ENCODE results near the gene NPR1.
"Not testable (repeated sequence)": the region's sequence is repeated elsewhere in the genome, so short reads cannot be mapped to it uniquely, and the experiment has no call there.

Gene NPR1

DNA sequence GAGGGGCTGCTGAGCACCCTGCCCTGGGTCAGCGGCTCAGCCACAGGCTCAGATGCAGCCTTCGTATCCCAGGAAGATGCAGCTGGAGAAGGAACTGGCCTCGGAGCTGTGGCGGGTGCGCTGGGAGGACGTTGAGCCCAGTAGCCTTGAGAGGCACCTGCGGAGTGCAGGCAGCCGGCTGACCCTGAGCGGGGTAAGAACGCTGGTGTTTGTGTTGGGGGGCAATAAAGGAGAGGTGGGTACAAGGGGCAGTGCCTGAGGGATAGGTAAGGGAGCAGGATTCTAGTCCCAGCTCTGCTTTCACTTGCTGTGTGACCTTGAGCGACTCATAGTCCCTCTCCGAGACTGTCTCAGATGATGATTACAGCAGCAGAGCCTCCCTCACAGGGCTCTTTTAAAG, 6.4 kb downstream of the NPR1 start:
- no peak for DNase-seq

GRCh38 chr1:153685544-153686340, 7.3 kb downstream of the NPR1 start:
- DNase-seq, result no peak

DNA sequence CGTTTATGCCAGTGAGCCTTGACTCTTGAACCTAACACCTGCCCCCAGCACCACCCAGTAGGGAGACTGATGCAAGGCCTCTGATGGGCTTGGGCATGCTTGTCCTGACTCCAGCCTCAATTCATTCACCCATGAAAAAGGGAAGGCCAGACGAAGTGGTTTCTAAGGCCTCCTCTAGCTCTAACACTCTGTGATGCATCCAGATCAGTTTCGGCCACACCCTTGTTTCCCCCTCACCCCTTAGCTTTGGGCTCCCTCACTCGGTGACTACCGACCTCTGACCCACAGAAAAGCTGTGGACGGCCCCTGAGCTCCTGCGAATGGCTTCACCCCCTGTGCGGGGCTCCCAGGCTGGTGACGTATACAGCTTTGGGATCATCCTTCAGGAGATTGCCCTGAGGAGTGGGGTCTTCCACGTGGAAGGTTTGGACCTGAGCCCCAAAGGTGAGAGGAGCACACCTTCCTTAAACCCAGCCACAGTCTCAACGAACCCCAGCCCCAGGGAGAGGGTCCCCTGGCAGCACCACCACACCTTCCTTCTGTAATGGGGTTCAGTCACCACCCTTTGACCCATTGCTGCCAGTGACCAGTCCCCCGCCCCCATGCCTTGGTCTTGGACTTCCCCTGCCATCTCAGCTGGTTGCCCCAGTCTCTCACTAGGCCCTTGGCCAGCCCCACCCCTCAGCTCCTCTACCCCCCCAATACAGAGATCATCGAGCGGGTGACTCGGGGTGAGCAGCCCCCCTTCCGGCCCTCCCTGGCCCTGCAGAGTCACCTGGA, 9.0 kb downstream of the NPR1 start:
- no peak for DNase-seq

DNA sequence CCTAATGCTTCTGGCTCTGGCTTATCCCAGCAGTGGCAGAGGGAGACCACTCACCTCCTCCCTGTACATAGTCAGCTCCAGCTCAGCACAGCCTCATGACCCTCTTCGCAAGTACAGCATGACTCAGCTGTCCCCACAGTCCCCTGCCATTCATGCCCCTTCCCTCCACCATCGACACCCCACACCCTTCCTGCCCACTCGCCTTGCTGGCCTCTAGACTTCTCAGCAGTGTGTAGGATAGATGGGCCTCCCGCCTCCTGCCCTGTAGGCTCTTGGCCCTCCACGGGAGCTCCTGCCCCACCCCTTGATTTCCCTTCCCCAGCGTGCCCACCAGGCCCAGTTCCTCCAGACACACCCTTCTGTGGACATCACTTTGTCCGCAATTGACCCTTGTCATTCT, 9.8 kb downstream of the NPR1 start:
- no peak for DNase-seq

DNA sequence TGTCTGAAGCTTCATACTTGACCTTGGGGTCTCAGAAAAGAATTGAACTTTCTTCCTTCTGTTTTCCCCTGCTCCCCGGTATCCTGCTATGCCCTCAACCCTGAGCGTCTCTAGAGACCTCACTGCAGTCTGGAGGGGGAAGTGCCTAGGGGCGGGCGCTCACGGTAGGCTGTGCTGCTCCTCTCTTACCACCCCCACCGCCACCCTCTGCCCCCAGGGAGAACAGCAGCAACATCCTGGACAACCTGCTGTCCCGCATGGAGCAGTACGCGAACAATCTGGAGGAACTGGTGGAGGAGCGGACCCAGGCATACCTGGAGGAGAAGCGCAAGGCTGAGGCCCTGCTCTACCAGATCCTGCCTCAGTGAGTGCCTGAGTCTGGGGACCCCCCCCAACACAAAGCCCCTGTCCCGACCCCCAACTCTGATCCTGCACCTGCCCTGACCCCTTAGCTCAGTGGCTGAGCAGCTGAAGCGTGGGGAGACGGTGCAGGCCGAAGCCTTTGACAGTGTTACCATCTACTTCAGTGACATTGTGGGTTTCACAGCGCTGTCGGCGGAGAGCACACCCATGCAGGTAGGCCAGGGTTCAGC, 10.3 kb downstream of the NPR1 start:
- DNase-seq, result no peak

DNA sequence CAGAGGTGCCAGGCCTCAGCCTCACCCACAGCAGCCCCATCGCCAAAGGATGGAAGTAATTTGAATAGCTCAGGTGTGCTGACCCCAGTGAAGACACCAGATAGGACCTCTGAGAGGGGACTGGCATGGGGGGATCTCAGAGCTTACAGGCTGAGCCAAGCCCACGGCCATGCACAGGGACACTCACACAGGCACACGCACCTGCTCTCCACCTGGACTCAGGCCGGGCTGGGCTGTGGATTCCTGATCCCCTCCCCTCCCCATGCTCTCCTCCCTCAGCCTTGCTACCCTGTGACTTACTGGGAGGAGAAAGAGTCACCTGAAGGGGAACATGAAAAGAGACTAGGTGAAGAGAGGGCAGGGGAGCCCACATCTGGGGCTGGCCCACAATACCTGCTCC, 15.0 kb downstream of the NPR1 start:
- no peak for DNase-seq

DNA sequence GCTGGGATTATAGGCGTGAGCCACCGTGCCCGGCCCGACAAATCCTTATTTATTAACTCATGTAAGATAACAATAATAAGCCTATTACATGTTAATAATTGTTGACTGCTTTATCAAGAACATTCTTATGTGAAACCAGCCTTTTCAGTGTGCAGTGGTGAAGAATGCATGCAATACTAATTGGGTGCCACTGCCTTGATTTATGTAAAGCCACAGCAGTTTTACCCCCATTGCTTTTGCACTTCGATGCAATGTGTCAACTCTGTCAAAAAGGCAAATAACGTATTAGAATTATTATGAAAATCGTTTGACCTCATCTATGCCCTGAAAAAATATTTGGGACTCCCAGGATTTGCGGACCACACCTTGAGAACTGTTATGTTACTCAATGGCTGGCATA, 18.3 kb downstream of the NPR1 start:
- no peak for DNase-seq

DNA sequence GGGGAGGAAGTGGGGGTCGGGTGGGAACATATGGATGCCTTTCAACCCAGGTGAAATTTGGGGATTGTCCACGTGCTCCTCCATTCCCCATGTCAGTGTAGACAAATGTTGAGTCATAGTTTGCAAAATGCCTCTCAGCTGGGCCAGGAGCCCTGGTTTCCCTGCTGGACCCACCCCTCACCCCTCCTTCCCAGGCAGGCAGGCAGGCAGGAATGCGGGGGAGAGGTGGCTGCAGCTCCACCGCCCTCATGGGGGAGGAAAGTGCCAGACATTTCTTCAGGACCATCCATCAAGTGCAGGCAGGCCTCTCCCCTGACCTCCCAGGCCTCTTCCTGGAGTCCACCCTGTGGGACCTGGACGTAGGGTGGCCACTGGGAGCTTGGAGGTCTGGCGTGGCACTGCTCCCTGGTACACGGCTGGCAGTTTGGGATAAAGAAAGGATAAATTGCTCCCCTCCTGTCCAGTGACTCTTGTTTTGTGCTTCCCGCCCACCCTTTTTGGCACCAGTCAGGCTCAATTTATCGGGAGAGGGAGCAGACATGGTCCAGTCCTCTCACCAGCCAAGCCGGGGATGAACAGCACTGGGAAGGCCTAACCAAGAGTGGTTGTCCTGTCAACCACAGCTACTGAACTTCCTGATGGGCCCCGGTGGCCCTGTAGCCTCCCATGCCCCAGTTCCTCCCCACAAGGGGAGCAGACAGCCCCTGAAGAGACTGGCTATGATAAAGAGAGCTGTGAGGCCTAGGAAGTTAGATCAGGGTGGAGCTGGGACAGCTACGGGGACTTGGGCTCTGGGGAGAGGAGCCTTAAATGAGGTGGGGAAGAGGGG, 18.9 kb downstream of the NPR1 start:
- no peak for DNase-seq

DNA sequence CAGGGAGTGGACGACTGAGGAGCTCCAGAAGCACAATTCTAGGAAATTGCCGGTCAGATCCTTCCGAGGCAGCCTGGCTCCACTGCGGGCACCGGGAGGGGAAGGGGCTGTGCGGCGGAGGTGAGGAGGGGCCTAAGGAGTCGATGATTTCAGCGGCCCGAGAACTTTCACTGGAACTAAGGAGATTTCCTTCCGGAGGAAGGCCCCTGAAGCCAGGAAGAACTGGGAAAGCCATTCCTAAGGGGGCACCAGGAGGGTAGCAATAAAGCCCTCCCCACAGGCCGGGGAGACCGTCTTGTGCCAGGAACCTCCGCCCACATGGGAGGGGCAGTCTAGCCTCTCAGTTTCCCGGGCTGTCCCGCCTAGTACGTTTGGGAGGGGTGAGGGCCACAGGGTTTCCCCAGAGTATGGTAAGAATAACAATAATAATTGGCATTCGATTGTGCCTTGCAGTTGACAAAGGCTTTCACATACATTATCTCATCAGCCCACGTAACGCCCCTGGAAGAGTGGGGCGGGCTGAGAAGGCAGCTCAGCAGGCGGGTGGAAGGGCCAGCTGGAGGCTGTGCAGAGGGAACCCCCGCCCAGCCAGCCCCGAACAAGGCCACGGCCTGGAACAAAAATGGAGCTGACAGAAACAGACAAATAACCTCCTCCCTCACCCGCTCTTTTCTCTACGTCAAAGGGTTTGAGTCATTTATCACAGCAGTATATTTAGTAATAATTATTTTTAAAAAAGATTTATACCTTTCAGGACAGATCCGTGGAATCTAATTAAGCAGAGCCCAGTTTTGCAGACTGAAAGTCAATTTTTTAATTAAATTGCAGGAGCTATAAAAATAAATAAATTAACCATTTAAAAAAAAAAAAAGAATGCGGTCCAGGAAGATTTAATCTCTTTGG, 19.8 kb downstream of the NPR1 start:
- no peak for DNase-seq

DNA sequence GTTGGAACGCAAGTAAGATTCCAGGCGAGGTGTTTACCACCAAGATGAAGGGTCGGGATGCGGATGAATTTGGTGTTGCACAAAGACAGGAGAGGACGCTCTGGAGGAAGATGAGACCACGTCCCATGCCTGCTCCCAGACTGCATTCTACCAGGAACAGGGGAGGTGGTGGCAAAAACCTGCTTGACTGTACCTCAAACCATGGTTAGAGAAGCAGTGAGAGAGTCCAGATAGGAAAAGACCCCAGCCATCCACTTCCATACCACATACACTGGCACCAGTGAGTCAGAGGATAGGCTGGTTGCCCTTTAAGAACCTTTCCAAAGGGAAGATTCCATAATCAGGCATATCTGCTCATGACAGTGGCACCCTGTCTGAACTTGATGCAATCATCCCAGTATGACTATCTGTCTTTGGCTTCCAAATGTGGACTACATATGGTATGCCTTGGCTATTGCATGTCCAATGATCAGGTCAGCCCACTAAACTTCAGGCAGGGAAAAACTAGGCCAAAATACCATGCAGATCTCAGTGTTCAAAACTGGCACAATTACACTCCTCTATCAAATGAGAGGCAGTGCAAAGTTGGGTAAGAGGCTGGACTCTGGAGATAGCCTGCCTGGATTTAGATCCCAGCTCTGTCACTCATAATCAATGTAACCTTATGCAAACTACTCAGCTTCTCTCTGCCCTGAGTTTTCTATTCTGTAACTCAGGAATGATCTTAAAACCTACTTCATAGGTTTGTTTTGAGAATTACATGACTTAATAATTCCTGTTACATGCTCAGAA, 20.6 kb downstream of the NPR1 start:
- no peak for DNase-seq

- DNase-seq, result no peak
Measured at GRCh38 chr1:153699768-153700167, 21.3 kb downstream of the NPR1 start.

DNA sequence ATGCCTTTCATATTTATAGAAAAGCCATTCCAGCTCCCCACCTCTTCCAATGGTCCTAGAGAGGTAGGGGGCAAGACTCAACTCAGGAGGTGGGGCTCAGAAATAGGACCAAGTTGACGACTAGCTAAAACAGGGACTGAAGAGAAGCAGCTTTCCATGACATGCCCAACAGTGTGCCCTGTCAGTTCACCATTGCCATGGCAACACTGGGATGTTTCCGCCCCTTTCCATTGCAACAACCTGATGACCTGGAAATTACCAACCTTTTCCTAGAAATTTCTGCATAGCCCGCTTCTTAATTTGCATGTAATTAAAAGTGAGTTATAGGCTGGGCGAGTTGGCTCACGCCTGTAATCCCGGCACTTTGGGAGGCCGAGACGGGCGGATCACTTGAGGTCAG, 27.0 kb downstream of the NPR1 start:
- DNase-seq, result no peak

- DNase-seq, result no peak
Measured at GRCh38 chr1:153711026-153711425, 32.5 kb downstream of the NPR1 start.

GRCh38 chr1:153716211-153716610, 37.7 kb downstream of the NPR1 start:
- not testable (repeated sequence) for DNase-seq

DNA sequence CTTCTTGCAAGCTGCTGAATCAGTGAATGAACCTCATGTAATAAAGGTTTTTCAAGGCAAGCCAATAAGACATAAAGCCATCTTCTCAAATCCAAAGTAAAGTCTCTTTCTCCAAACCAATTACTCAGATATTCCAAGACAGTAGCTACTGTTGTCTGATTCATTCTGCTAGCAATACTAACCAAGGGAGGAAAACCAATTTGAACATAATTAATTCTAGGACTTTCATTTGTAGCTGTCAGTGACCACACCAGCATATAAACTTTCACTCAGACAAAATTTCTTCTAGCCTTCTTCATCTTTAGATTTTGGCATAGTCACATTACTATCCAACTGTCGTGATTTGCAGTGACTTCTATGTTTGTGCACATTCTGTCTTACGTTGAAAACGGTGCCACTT, 38.8 kb downstream of the NPR1 start:
- DNase-seq, result no peak

DNA sequence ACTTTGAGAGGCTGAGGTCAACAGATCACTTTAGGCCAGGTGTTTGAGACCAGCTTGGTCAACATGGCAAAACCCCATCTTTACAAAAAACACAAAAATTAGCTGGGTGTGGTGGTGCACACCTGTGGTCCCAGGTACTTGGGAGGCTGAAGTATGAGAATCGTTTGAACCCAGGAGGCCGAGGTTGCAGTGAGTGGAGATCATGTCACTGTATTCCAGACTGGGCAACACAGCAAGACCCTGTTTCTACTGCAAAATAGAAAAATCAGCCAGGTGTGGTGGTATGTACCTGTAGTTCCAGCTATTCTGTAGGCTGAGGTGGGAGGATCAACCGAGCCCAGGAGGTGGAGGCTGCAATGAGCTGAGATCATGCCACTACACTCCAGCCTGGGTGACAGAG, 45.2 kb downstream of the NPR1 start:
- DNase-seq, result no peak

DNA sequence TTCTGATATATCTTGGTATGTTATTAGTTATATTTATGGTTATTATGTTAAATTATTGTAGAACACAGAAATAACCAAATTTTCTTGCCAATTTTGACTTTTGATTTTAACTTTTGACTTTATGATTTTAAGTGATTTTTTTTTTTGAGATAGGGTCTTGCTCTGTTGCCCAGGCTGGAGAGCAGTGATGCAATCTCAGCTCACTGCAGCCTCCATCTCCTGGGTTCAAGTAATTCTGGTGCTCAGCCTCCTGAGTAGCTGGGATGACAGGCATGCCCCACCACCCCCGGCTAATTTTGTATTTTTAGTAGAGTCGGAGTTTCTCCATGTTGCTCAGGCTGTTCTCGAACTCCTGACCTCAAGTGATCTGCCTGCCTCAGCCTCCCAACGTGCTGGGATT, 46.1 kb downstream of the NPR1 start:
- DNase-seq, result not testable (repeated sequence)

GRCh38 chr1:153727463-153728304, 49.2 kb downstream of the NPR1 start, which contains the start of gene INTS3:
Gene INTS3 (plus strand): TSS chr1:153728050. CDS start chr1:153728635, 585 bp downstream.
- peak; percentile 97 for DNase-seq

DNA sequence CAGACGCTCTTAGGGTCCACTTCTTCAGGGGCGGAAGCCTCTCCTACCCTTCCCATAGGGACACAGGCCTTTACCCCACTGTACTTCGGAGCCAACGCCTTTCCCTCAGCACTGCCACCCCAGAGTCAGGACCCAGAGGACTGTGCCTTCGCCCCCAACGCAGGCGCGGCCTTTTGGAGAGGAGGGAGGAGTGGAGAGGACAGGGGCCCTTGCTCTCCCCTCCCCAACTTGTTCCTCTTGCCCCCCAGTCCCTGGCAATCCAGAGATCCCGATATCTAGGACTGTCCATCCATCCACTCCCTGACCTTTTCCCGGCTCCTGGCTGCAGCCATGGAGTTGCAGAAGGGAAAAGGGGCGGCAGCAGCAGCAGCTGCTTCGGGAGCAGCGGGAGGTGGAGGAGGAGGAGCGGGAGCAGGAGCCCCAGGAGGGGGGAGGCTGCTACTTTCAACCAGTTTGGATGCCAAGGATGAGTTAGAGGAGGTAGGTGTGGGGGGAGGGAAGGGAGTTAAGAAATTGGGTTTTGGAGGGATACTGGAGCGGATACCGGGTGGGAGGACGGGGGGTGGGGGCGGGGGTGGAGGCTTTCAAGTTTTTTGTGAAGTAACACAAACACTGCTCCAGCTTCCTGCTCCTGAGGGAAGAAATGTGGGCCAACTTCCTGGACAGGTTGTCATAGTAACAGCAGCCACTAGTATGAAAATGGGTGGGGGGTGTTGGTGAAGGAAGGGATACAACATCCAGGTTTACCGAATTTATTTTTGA, 50.0 kb downstream of the NPR1 start:
- DNase-seq, result peak; percentile 42

All from activated CD8-positive, alpha-beta memory T cell treated with anti-CD3 and anti-CD28 coated beads, Interleukin-2, amount 50 U/mL, for 4 hours (primary cell).